Mucosa of rectum (tissue), 2 donors: Measurements from ENCODE around the gene PPP2R2D.

Experiments used
- H3K27ac ChIP-seq, 2 donors: one replicate each; pipeline ENCODE4 v1.7.0; 2013; ENCODE audit warnings: inconsistent platforms in 2 of 2, low read depth in 2 of 2, low read length in 2 of 2
- H3K27me3 ChIP-seq, 2 donors: one replicate each; pipeline ENCODE4 v1.7.0; 2013; ENCODE audit warnings: low read length in 2 of 2; ENCODE audit not compliant: control insufficient read depth in 2 of 2, insufficient read depth in 2 of 2
- H3K36me3 ChIP-seq, 2 donors: one replicate each; pipeline ENCODE4 v1.7.0; 2013; ENCODE audit warnings: low read length in 2 of 2; ENCODE audit not compliant: control insufficient read depth in 2 of 2, insufficient read depth in 2 of 2
- H3K4me1 ChIP-seq, 2 donors: one replicate each; pipeline ENCODE4 v1.7.0; 2013; ENCODE audit warnings: low read length in 2 of 2, mild to moderate bottlenecking in 1 of 2; ENCODE audit not compliant: control insufficient read depth in 2 of 2, insufficient read depth in 2 of 2
- H3K4me3 ChIP-seq, 2 donors: one replicate each; pipeline ENCODE4 v1.7.0; 2013; ENCODE audit warnings: low read length in 2 of 2
- H3K9ac ChIP-seq, 2 donors: one replicate each; pipeline ENCODE4 v1.7.0; 2013; ENCODE audit warnings: low read length in 2 of 2, low read depth in 1 of 2, mild to moderate bottlenecking in 1 of 2
- H3K9me3 ChIP-seq, 2 donors: one replicate each; pipeline ENCODE4 v1.7.0; 2013; ENCODE audit warnings: low read length in 2 of 2; ENCODE audit not compliant: control insufficient read depth in 2 of 2
- donor health status: healthy.
- donor health status: Normal muscosa, but diverticular disease.

Gene PPP2R2D

DNA sequence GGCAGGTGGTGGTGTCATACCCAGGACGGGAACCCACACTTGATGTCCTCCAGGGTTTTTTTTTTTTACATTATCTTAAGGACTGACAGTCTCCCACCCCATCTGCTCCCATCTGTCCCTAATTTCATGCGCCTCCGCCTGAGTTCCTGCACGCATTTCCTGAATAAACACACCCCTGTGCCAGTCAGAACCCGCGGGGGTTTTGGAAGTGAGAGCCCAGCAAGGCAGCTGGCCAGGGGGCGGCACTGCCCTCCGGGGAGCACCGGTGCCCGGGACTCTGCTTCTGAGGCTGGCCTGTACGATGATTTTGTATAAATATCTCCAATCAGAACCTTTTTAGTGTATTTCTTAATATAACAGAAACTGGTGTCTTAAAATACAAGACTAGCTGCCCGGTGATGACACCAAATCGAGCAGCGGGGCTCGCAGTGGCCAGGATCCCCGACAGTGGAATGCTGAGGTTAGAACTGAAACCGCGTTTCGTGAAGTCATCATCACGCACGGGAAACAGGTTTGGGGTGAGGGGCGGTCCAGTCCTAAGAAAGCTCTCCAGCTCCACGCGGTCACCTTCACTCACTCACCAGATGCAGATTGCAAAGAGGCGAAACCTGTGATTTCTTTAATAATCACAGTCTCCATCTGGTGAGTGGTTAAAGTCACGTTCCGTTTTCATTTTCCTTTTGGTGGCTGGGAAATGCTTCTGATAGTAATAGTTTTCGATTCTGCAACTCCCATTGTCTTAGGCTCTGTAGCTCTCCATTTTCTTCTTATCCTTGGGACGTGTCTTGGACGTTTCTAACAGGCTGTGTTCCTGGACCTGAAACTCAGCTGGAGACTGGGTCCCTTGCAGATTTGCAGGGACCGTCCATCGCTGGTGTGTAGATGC, 61.2 kb downstream of the PPP2R2D start:
- Histone ChIP-seq H3K27ac (no peak overlapping the region), H3K9me3 (no peaks in the 10 kb centered on the region), H3K9ac (no peak overlapping the region), H3K36me3 (peaks cover 16 to 21% of the 10 kb centered on the region in 2 donors), H3K4me1 (no peaks in the 10 kb centered on the region), H3K4me3 (no peak overlapping the region), H3K27me3 (no peaks in the 10 kb centered on the region)

DNA sequence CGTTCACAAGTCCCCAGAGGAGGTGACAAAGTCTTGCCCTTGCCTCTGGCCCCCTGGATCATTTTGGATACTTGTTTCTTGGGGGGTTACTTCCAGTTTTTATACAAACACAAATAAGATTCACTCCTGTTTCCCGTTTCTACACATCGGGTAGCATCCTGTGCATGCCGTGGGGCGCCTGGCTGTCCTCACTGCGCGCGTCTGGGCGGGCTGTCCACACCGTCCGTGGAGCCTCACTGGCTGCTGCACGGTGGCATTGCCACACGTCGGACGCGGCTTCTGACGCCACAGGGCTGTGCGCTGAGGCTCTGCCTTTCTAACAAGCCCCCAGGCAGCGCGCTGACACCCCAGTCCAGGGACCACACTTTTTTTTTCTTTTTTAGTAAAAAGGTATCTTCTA, 62.5 kb downstream of the PPP2R2D start:
- peaks cover 5 to 11% of the 10 kb centered on the region in 2 donors for H3K36me3 ChIP-seq
- no peak overlapping the region for H3K9ac ChIP-seq
- no peak overlapping the region for H3K27ac ChIP-seq
- no peaks in the 10 kb centered on the region for H3K27me3 ChIP-seq
- no peaks in the 10 kb centered on the region for H3K9me3 ChIP-seq
- H3K4me3 ChIP-seq: no peak overlapping the region
- no peaks in the 10 kb centered on the region for H3K4me1 ChIP-seq

DNA sequence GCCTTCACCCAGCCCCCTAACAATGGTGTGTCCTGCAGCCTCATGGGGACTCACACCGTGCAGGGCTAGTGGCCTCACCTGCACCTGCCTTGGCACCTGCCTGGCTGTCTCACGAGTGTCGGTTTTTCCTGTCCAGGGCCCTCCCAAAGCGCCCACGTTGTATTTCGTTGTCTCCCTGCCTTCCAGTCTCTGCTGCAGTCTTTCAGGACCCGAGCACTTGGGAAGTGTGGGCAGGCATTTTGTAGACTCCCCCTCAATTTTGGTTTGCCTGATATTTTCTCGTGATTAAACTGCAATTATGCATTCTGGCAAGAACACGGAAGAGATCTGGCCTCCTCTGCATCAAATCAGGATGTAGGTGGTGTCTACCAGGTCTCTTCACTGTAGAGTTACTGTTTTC, 63.0 kb downstream of the PPP2R2D start:
- Histone ChIP-seq H3K9ac (no peak overlapping the region), H3K9me3 (no peaks in the 10 kb centered on the region), H3K4me1 (no peaks in the 10 kb centered on the region), H3K4me3 (no peak overlapping the region), H3K36me3 (peaks cover 5 to 9% of the 10 kb centered on the region in 2 donors), H3K27ac (no peak overlapping the region), H3K27me3 (no peaks in the 10 kb centered on the region)

- peaks cover 5 to 9% of the 10 kb centered on the region in 2 donors for H3K36me3 ChIP-seq
- H3K4me3 ChIP-seq: no peak overlapping the region
- no peaks in the 10 kb centered on the region for H3K4me1 ChIP-seq
- H3K27me3 ChIP-seq: no peaks in the 10 kb centered on the region
- H3K9me3 ChIP-seq: no peaks in the 10 kb centered on the region
- no peak overlapping the region for H3K9ac ChIP-seq
- no peak overlapping the region for H3K27ac ChIP-seq
Measured at GRCh38 chr10:131964298-131964697, 63.5 kb downstream of the PPP2R2D start.

GRCh38 chr10:131968949-131969348, 68.1 kb downstream of the PPP2R2D start:
- Histone ChIP-seq H3K9me3 (no peaks in the 10 kb centered on the region), H3K27ac (no peak overlapping the region), H3K4me3 (no peak overlapping the region), H3K27me3 (no peaks in the 10 kb centered on the region), H3K4me1 (peaks cover 0 to 8% of the 10 kb centered on the region in 2 donors), H3K9ac (no peak overlapping the region), H3K36me3 (peaks cover 4 to 9% of the 10 kb centered on the region in 2 donors)

DNA sequence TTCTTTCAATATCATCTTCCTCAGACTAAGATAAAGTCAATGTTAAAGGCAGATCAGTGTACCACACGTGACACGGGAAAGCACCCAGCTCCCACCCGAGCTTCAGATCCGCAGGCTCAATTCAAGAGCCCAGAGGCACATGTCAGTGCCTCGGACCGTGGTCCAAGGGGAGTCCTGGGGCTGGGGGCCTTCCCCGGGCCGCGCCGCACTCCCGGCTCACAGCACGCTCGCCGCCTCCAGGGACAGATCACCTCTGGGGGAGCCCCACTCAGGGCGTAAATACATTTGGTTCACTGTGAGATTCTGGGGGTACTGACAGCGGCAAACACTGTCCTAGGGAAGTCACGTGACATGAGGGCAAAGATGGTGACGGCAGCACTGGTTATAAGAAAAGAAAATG, 70.1 kb downstream of the PPP2R2D start:
- Histone ChIP-seq H3K27me3 (no peaks in the 10 kb centered on the region), H3K9ac (no peak overlapping the region), H3K4me1 (peaks cover 0 to 8% of the 10 kb centered on the region in 2 donors), H3K36me3 (peaks cover 4 to 9% of the 10 kb centered on the region in 2 donors), H3K9me3 (no peaks in the 10 kb centered on the region), H3K27ac (no peak overlapping the region), H3K4me3 (no peak overlapping the region)

- no peak overlapping the region for H3K4me3 ChIP-seq
- H3K27ac ChIP-seq: no peak overlapping the region
- peaks cover 4 to 9% of the 10 kb centered on the region in 2 donors for H3K36me3 ChIP-seq
- H3K27me3 ChIP-seq: no peaks in the 10 kb centered on the region
- H3K9ac ChIP-seq: no peak overlapping the region
- H3K4me1 ChIP-seq: peaks cover 0 to 8% of the 10 kb centered on the region in 2 donors
- H3K9me3 ChIP-seq: no peaks in the 10 kb centered on the region
Measured at GRCh38 chr10:131971591-131971990, 70.8 kb downstream of the PPP2R2D start.

- Histone ChIP-seq H3K9ac (peak overlapping the region in 1 of 2 donors; percentile 36), H3K36me3 (peaks cover 4 to 9% of the 10 kb centered on the region in 2 donors), H3K4me1 (peaks cover 0 to 8% of the 10 kb centered on the region in 2 donors), H3K4me3 (peak overlapping the region in 1 of 2 donors; percentile 44), H3K27me3 (no peaks in the 10 kb centered on the region), H3K27ac (peak overlapping the region in 1 of 2 donors; percentile 48), H3K9me3 (no peaks in the 10 kb centered on the region)
Measured at GRCh38 chr10:131972474-131973071, 71.8 kb downstream of the PPP2R2D start.

GRCh38 chr10:131973160-131973951, 72.5 kb downstream of the PPP2R2D start:
- H3K27me3 ChIP-seq: no peaks in the 10 kb centered on the region
- H3K9ac ChIP-seq: no peak overlapping the region
- H3K36me3 ChIP-seq: peaks cover 4 to 9% of the 10 kb centered on the region in 2 donors
- H3K27ac ChIP-seq: no peak overlapping the region
- H3K4me3 ChIP-seq: peak overlapping the region in 1 of 2 donors; percentile 44
- no peaks in the 10 kb centered on the region for H3K9me3 ChIP-seq
- peaks cover 0 to 8% of the 10 kb centered on the region in 2 donors for H3K4me1 ChIP-seq
